Measurements from ENCODE around the gene BCL2L14.
"Not testable (repeated sequence)": the region's sequence is repeated elsewhere in the genome, so short reads cannot be mapped to it uniquely, and the experiment has no call there.

BCL2L14 gene

DNA sequence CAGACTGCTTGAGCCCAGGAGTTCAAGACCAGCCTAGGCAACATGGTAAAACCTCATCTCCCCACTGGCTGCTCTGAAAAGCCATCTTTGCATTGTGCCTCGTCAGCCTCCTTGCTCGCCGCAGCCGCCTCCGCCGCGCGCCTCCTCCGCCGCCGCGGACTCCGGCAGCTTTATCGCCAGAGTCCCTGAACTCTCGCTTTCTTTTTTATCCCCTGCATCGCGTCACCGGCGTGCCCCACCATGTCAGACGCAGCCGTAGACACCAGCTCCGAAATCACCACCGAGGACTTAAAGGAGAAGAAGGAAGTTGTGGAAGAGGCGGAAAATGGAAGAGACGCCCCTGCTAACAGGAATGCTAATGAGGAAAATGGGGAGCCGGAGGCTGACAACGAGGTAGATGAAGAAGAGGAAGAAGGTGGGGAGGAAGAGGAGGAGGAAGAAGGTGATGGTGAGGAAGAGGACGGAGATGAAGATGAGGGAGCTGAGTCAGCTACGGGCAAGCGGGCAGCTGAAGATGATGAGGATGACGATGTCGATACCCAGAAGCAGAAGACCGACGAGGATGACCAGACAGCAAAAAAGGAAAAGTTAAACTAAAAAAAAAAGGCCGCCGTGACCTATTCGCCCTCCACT is 40.3 kb downstream of the BCL2L14 start:
- not testable (repeated sequence) for DNase-seq

DNA sequence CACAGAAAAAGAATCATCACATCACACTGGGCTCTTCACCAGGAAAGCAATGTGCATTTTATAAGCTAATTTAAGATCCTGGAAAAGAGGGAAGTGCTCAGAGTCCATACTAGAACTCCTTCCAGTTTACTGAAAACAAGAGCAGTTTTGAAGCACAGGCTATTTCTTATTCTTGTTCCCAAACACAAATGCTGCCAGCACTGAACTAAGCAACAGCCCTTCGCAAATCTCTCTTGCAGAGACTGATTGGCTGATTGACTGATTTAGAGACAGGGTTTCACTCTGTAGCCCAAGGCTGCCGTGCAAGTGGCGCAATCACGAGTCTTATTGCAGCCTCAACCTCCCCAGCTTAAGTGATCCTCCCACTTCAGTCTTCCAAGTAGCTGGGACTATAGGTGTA is 44.8 kb downstream of the BCL2L14 start:
- DNase-seq, result no peak

DNA sequence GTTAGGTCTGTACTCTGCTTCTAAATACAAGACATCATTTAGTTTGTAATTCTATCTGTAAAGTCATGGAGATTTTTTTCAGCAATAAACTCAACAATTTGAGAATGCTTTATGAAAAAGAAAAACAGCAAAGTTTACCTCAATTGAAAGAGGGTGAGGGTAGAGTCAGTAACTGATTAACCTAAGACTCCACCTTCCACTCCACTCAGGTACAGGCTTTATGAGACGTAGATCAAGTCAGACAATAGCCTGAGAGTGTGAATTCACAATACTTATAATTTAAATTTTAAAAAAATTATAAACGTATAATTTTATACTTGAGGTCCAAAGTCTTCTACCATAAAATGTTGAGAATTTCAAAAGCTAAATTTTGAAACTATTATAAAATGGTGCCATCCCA is 45.9 kb downstream of the BCL2L14 start:
- no peak for DNase-seq

DNA sequence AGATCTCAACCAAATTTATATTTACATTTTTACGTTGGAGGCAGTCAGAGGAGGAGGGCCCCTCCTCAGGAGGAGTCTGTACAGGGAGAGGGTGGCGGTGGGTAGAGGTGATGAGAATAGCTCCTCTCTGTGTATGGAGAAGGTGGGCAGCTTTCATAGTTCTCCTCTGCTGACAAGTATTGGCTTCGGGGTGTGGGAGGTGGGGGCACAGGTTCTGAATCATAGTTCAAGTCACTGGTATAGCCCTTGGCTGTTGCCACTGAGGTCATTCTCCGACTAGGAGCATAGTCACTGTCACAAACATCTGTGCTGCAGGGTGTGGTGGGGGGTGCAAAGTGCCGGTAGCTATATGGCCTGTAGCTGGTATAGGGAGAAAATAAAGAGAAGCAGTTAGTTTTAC is 50.3 kb downstream of the BCL2L14 start:
- DNase-seq, result no peak

DNA sequence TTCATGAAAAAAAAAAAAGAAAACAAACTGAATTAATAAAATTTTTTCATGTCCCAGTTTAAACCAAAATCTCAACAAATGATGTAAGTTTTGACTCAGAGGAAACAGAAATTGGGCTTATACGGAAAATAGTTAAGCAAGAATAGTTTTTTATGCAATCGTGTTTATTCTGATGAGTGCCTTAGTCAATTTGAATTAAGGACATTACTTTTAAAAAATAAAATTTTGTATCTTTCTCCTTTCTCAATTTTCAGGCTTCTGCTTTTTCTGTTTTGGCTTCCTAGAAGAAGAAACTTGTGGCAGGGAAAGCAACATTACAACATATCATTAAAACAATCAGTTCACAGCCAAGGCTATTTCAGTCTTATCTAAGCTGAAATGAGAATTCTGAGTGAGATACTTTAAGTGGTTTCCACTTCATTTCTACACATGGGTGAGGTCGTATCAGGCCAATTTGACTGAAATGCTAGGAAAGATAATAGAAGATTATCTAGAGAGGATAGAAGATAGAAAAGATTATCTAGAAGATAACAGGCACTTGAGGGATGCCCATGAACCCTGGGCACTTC is 52.4 kb downstream of the BCL2L14 start:
- DNase-seq, result no peak

DNA sequence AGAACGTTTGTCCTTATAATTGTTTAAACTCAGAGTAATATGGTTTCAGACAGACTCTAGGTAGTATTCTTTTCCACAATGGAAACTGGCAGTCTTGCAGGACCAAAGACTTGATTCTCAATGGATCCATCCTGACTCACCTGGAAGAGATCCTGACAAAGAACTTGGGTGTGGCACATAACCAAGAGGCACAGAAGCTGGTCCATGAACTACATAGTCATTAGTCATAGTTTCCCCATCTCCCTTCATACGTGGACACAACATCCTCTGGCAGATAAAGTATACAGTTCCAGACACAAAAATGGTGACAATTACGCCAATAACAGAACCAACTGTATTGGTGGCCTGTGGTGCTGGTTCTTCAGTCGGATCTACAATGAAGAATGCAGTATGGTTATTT is 55.8 kb downstream of the BCL2L14 start:
- no peak for DNase-seq

DNA sequence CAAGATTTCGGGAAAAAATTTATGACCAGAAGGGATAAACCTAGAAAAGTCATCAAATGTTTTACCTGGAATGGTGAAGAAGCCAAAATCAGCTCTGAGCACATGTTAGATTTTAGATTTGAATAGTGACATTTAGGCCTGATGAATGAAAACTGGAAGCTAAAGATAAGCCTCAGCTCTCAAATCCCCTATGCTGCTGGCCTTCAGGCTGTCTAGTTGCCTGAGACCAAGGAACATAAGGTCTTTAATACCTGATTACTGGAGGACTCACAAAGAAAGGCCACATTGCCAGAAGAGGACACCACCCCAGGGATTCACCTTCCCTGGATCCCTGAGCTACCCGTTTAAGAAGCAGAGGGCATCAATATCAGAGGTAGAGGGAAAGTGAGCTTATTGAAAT is 56.6 kb downstream of the BCL2L14 start:
- no peak for DNase-seq

DNA sequence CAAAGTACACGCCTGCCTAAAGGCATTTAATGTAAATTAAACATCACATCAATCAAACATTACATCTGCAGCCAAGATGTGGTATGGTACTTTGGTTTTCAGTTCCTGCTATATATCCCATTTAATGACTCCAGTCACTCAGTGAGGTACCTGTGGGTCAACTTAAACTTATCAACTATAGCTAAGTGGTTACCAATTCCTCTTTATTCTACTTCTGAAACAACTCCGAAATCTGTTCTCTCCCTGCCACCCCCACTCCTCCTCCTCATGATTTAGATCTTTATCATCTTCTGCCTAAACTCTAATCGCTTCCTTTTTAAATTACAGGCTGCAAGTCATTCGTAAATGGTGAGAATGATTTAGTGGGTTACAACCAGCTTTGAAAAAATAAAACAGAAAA is 57.9 kb downstream of the BCL2L14 start:
- DNase-seq, result no peak

DNA sequence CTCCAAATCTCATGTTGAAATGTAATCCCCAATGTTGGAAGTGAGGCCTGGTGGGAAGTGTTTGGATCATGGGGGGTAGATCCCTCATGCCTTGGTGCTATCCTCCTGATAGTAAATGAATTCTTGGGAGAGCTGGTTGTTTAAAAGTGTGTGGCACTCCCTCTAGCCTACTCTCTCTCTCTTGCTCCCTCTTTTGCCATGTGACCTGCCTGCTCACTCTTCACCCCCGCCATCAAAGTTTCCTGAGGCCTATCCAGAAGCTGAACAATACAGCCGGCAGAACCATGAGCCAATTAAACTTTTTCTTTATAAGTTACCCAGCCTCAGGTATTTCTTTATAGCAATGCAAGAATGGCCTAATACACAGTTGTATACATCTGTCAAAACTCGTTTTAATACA is 62.5 kb downstream of the BCL2L14 start:
- no peak for DNase-seq

DNA sequence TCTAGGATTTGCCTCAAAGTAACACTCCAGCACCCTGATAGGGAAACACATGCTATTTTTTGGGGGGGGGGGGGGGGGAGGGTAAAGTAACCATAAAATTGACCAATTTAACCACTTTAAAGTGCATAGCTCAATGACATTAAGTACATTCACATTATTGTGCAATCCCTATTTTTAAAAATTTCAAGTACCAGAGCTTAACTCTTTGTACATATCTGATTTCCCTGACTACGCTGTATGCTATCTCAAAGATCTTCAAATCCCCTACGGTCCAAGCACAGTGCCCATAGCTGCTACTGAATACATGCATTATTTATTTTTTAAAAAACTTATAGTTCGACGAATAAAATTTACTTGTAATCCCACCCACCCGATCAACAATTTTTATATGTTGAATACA is 63.0 kb downstream of the BCL2L14 start:
- no peak for DNase-seq

DNA sequence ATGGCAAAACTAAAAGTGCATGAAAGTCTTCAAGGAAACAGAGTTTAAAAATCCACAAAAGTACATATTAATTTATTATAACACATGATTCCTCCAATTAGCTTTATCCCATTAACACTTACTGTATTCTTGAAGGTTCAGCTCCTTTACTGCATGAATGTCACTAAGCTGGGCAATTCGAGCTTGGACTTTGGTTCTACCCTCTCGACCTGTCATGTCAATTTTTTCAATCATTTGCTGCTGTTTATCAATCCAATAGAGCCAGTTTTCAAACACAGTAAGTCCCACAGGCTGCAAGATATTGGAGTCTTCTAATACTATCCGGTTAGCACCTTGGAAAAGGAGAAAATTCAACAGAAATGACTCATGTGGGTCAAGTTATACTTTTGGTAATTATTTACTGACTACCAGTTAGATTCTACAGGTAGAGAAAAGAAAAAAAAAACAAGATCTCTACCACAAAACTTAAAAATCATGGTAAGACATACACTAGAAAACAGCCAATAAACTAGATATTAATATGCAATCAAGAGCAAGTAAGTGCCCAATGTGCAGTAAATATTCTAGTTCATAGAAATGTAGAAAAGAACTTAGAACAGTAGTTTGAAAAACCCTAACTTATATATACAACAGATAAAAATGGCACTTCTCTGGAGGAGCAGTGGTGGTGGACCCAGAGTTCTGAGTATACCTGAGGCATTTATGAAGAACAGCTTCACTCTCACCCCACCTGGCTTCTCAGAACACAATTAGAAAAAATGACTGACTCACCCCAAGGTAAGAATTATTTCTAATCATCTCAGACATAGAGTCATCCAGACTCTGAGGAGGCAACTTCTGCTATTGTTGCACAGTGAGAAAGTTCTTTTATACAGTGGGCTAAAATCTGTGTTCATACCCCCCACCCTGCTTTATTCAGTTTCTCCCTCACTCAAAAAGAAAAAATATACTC is 67.7 kb downstream of the BCL2L14 start:
- DNase-seq, result no peak

DNA sequence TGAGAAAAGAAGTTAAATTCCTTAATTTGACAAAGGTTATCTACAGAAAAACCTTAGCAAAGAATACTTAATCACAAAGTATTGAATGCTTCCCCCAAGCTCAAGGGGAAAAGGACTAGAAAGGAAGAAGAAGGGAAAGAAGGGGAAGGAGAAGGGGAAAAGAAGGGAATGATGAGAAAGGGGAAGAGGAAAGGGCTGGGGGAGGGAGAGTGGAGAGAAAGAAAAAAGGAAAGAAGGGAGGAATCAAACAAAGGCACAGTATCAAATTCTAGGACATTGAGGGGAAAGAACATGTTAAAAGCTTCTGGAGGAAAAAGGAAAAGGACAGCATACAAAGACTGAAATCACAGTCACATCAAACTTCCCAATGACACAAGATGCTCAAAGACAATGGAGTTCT is 70.3 kb downstream of the BCL2L14 start:
- DNase-seq, result no peak

DNA sequence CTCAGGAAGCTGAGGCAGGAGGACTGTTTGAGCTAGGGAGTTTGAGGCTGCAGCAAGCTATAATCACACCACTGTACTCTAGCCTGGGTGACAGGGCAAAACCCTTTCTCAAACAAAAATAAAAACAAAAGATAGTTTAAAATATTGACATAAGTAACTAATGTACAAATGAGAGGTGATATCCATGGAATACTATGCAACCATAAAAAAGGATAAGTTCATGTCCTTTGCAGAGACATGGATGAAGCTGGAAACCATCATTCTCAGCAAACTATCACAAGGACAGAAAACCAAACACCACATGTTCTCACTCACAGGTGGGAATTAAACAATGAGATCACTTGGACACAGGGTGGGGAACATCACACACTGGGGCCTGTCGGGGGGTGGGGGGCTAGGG is 73.8 kb downstream of the BCL2L14 start:
- not testable (repeated sequence) for DNase-seq

DNA sequence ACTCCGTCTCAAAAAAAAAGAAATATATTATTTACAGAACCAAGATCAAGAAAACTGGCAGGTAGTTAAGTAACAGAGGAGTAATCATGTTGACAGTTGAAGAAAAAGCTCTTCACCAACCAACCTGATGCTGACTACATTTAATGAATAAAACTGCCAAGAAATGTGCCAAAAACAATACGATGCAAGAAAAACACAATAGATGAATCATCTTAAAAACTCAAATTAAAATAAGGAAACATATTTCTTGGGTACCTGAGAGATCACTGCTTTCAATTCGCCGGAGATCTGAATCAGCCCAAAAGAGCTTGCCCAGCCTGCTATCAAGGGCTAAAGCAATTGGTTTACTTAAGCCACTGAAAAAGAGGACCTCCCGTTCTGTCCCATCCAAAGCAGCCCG is 76.4 kb downstream of the BCL2L14 start:
- DNase-seq, result no peak
